Karpas-422 (cell line): ENCODE measurements around the gene MKNK2. TPM values are rescaled to one million over a fixed set of nuclear protein-coding genes. Genes with fewer than 3 reads are reported as not detected.
A peak's percentile ranks its signal among the peaks of the same experiment; 100 is the strongest.

Experiments used
- DNase-seq: peaks from one replicate; pipeline ENCODE4 v3.0.0-alpha.2; 2015
- H2AFZ ChIP-seq: fragments of 200-600 bp; sonication (generic); 2 replicates; pipeline ENCODE4 v1.6.1; 2014; ENCODE audit warnings: antibody characterized with exemption, low read length, mixed read lengths
- H3K27ac ChIP-seq: fragments of 200-600 bp; sonication (generic); 2 replicates; pipeline ENCODE4 v1.5.1; 2014; ENCODE audit warnings: mild to moderate bottlenecking, low read length, moderate library complexity
- H3K27me3 ChIP-seq: fragments of 200-600 bp; sonication (generic); 2 replicates; pipeline ENCODE4 v1.6.1; 2014; ENCODE audit warnings: low read length, mixed read lengths
- H3K36me3 ChIP-seq: fragments of 200-600 bp; sonication (generic); 2 replicates; pipeline ENCODE4 v1.6.1; 2014; ENCODE audit warnings: low read length, mixed read lengths; ENCODE audit not compliant: insufficient read depth
- H3K4me1 ChIP-seq: fragments of 200-600 bp; sonication (generic); 2 replicates; pipeline ENCODE4 v1.6.1; 2014; ENCODE audit warnings: mild to moderate bottlenecking, low read length, mixed read lengths
- H3K4me2 ChIP-seq: fragments of 200-600 bp; sonication (generic); 2 replicates; pipeline ENCODE4 v1.6.1; 2014; ENCODE audit warnings: low read length, low read depth, mild to moderate bottlenecking; ENCODE audit not compliant: poor library complexity, severe bottlenecking
- H3K4me3 ChIP-seq: fragments of 200-600 bp; sonication (generic); 2 replicates; pipeline ENCODE4 v1.5.1; 2014; ENCODE audit warnings: mild to moderate bottlenecking, antibody characterized with exemption, low read length, mixed read lengths
- H3K79me2 ChIP-seq: fragments of 200-600 bp; sonication (generic); 2 replicates; pipeline ENCODE4 v1.6.1; 2014; ENCODE audit warnings: mild to moderate bottlenecking, low read length, mixed read lengths
- H3K9ac ChIP-seq: fragments of 200-600 bp; sonication (generic); 2 replicates; pipeline ENCODE4 v1.6.0; 2014; ENCODE audit warnings: low read length
- H3K9me2 ChIP-seq: fragments of 200-600 bp; sonication (generic), shearing (Covaris generic); replicated peaks from 2 replicates; pipeline ENCODE4 v1.6.0; 2014; ENCODE audit warnings: mild to moderate bottlenecking, low read length, moderate library complexity; ENCODE audit not compliant: insufficient read depth
- H3K9me3 ChIP-seq: fragments of 300-700, 200-600 bp; sonication (generic); 2 replicates; pipeline ENCODE4 v1.6.1; 2014; ENCODE audit warnings: low read length, mixed read lengths
- H4K20me1 ChIP-seq: fragments of 200-600 bp; sonication (generic); 2 replicates; pipeline ENCODE4 v1.6.1; 2014; ENCODE audit warnings: mild to moderate bottlenecking, antibody characterized with exemption, low read length, low read depth; ENCODE audit not compliant: insufficient read depth
- total RNA-seq: library from RNA; depleted of rRNA; stranded (reverse); fragments of >200 nt; shearing (Covaris generic); gene quantifications from 2 replicates; pipeline ENCODE4 v1.2.3, GENCODE V29; 2014; ENCODE audit warnings: low replicate concordance

MKNK2 gene
- total RNA-seq, 1 experiment from 2014 or later, result 526 TPM

GRCh38 chr19:2055931-2056836 is 5.1 kb upstream of the MKNK2 start:
- no peaks in the 10 kb centered on the region for H3K9me3 ChIP-seq
- H3K4me2 ChIP-seq, result peak overlapping the region; percentile 45
- H3K36me3 ChIP-seq, result no peaks in the 10 kb centered on the region
- H4K20me1 ChIP-seq, result no peaks in the 10 kb centered on the region
- H3K27ac ChIP-seq, result peak overlapping the region; percentile 35
- peaks cover 66% of the 10 kb centered on the region for H3K4me1 ChIP-seq
- H3K9me2 ChIP-seq, result no peaks in the 10 kb centered on the region
- H3K9ac ChIP-seq, result peak overlapping the region; percentile 60
- no peaks in the 10 kb centered on the region for H3K27me3 ChIP-seq
- no peak overlapping the region; the same call in 1 of the 2 replicates for H2AFZ ChIP-seq
- peak overlapping the region; percentile 42; the same call in 1 of the 2 replicates for H3K4me3 ChIP-seq
- H3K79me2 ChIP-seq, result no peaks in the 10 kb centered on the region
- no peak for DNase-seq

- Histone ChIP-seq H3K4me3 (no peak overlapping the region), H3K9me3 (no peaks in the 10 kb centered on the region), H3K9me2 (no peaks in the 10 kb centered on the region), H3K36me3 (peaks cover 7% of the 10 kb centered on the region; the same call in 1 of the 2 replicates), H4K20me1 (peaks cover 10% of the 10 kb centered on the region), H3K27me3 (no peaks in the 10 kb centered on the region), H3K79me2 (peaks cover 10% of the 10 kb centered on the region), H2AFZ (no peak overlapping the region), H3K4me2 (peak overlapping the region; percentile 53), H3K9ac (peak overlapping the region; percentile 47), H3K27ac (peak overlapping the region; percentile 50; the same call in 1 of the 2 replicates), H3K4me1 (peaks cover 54% of the 10 kb centered on the region)
- DNase-seq, result peak; percentile 65
These were observed 3.7 kb upstream of the MKNK2 start for GRCh38 chr19:2054763-2055162.

GRCh38 chr19:2053601-2054389 is 2.8 kb upstream of the MKNK2 start:
- peaks cover 20% of the 10 kb centered on the region for H3K79me2 ChIP-seq
- H3K4me2 ChIP-seq, result no peak overlapping the region
- H3K9ac ChIP-seq, result no peak overlapping the region

GRCh38 chr19:2051773-2052704 is 995 bp upstream of the MKNK2 start:
- H4K20me1 ChIP-seq, result peaks cover 37% of the 10 kb centered on the region
- H3K27ac ChIP-seq, result peak overlapping the region; percentile 68
- H3K9me3 ChIP-seq, result no peaks in the 10 kb centered on the region
- H3K9me2 ChIP-seq, result no peaks in the 10 kb centered on the region
- peaks cover 34% of the 10 kb centered on the region for H3K79me2 ChIP-seq
- peak overlapping the region; percentile 37 for H3K4me2 ChIP-seq
- peak; percentile 69 for DNase-seq
- H3K36me3 ChIP-seq, result peaks cover 18% of the 10 kb centered on the region; the same call in 1 of the 2 replicates
- H3K9ac ChIP-seq, result peak overlapping the region; percentile 57
- peak overlapping the region; percentile 44; the same call in 1 of the 2 replicates for H3K4me3 ChIP-seq
- peak overlapping the region; percentile 60; the same call in 1 of the 2 replicates for H2AFZ ChIP-seq
- H3K27me3 ChIP-seq, result no peaks in the 10 kb centered on the region
- H3K4me1 ChIP-seq, result peaks cover 65% of the 10 kb centered on the region

More at GRCh38 chr19:2053601-2054389, 2.8 kb upstream of the MKNK2 start:
- Histone ChIP-seq H3K36me3 (peaks cover 17% of the 10 kb centered on the region; the same call in 1 of the 2 replicates), H4K20me1 (peaks cover 20% of the 10 kb centered on the region), H3K4me1 (peaks cover 54% of the 10 kb centered on the region), H3K27me3 (no peaks in the 10 kb centered on the region), H3K4me3 (no peak overlapping the region), H2AFZ (no peak overlapping the region), H3K27ac (no peak overlapping the region), H3K9me2 (no peaks in the 10 kb centered on the region), H3K9me3 (no peaks in the 10 kb centered on the region)
- DNase-seq, result no peak

- H3K4me3 ChIP-seq, result peak overlapping the region; percentile 84
- peaks cover 27% of the 10 kb centered on the region for H3K36me3 ChIP-seq
- H3K27ac ChIP-seq, result peak overlapping the region; percentile 93
- peaks cover 39% of the 10 kb centered on the region for H3K79me2 ChIP-seq
- H3K27me3 ChIP-seq, result no peaks in the 10 kb centered on the region
- peak overlapping the region; percentile 92 for H3K4me2 ChIP-seq
- peaks cover 68% of the 10 kb centered on the region for H3K4me1 ChIP-seq
- peak overlapping the region; percentile 93 for H3K9ac ChIP-seq
- DNase-seq, result peak; percentile 70
- H3K9me3 ChIP-seq, result no peaks in the 10 kb centered on the region
- peaks cover 52% of the 10 kb centered on the region for H4K20me1 ChIP-seq
- H3K9me2 ChIP-seq, result no peaks in the 10 kb centered on the region
- H2AFZ ChIP-seq, result no peak overlapping the region
These were observed 574 bp downstream of the MKNK2 start for GRCh38 chr19:2050349-2050990.

- H3K79me2 ChIP-seq, result peaks cover 39% of the 10 kb centered on the region
These were observed 1.2 kb downstream of the MKNK2 start for GRCh38 chr19:2049741-2050348.

More at GRCh38 chr19:2049741-2050348, 1.2 kb downstream of the MKNK2 start:
- Histone ChIP-seq H3K36me3 (peaks cover 28% of the 10 kb centered on the region), H2AFZ (no peak overlapping the region), H3K27me3 (no peaks in the 10 kb centered on the region), H3K27ac (peak overlapping the region; percentile 93), H3K4me2 (peak overlapping the region; percentile 92), H3K9ac (peak overlapping the region; percentile 93), H3K9me2 (no peaks in the 10 kb centered on the region), H3K4me3 (peak overlapping the region; percentile 84), H3K9me3 (no peaks in the 10 kb centered on the region), H3K4me1 (peaks cover 68% of the 10 kb centered on the region), H4K20me1 (peaks cover 59% of the 10 kb centered on the region)
- peak; percentile 90 for DNase-seq
